Pancreas (tissue), 10 donors: ENCODE results near the gene ZBTB37. TPM values are rescaled to one million over a fixed set of nuclear protein-coding genes. Genes with fewer than 3 reads are reported as not detected.

Experiments
- ATAC-seq, 4 donors: fragments of 200-7000 bp; cut with Tn5 transposase; one replicate each; pipeline versions ENCODE4 v1.8.0 to v1.9.1; 2020; ENCODE audit warnings: mild to moderate bottlenecking in 4 of 4, moderate library complexity in 4 of 4
- DNase-seq, 6 donors: peaks; one replicate each; pipeline ENCODE4 v3.0.0-alpha.2; 2020
- FAIRE-seq: peaks from 2 replicates; lab custom pipeline; 2012; peaks lifted over from hg19 to GRCh38; lab: Jason Lieb, UNC
- H3K27ac ChIP-seq, 4 donors: fragments of 200-600 bp; sonication (generic); 1 replicate in 3 of 4; 2 replicates in 1 of 4; pipeline versions ENCODE4 v1.5.0 to v1.8.0; 2020
- H3K27me3 ChIP-seq, 4 donors: fragments of 200-600 bp; one replicate each; pipeline ENCODE4 v1.8.0; 2021
- H3K36me3 ChIP-seq, 3 donors: fragments of 200-600 bp; sonication (generic) in 1 of 3; one replicate each; pipeline versions ENCODE4 v1.5.0 to v1.8.0; 2020 to 2021
- H3K4me1 ChIP-seq, 3 donors: fragments of 200-600 bp; one replicate each; pipeline ENCODE4 v1.8.0; 2021
- H3K4me3 ChIP-seq, 4 donors: fragments of 200-600 bp; sonication (generic) in 2 of 4; one replicate each; pipeline versions ENCODE4 v1.5.0 to v1.8.0; 2020 to 2021
- H3K9me3 ChIP-seq, 4 donors: fragments of 200-600 bp; one replicate each; pipeline ENCODE4 v1.8.0; 2021
- CTCF ChIP-seq, 4 donors: fragments of 200-600 bp; sonication (generic) in 3 of 4; IDR thresholded peaks; one replicate each; pipeline versions ENCODE4 v1.5.0 to v1.8.0; 2021; ENCODE audit warnings: antibody characterized with exemption in 4 of 4
- WGBS, 2 donors: extraction: QIAGEN DNeasy Blood & Tissue Kit; methylation state at CpG; one replicate each; pipeline ENCODE4 v1.1.7; 2013; 5-methylcytosine and 5-hydroxymethylcytosine counted together
- intact Hi-C, 3 donors: fragments of 100-400 bp; cut with DNase I; formaldehyde crosslinking; loops; one replicate each; pipeline versions ENCODE4 v1.11.1 to v1.14.2; 2022
- polyA plus RNA-seq, 2 donors: library from polyadenylated mRNA; stranded (reverse); fragments of 200-250 nt; gene quantifications; one replicate each; pipeline ENCODE4 v1.2.3, GENCODE V29; 2013
- total RNA-seq, 6 donors: library from RNA; stranded (reverse); fragmentation: NEBNext Ultra II Directional in 4 of 6; extraction: Animal tissue kit (Norgen Biotek cat#: 25700) in 4 of 6; gene quantifications; one replicate each; pipeline versions ENCODE4 v1.2.1 to v1.2.4, GENCODE V29; 2021 to 2023
- donor health status: healthy with polysubstance abuse.
- donor health status: DM: no; HTN: no; CAD: no; lungs with moderate emphysema.
- donor health status: DM: no; HTN: no; CAD: no.
- donor health status: control.
- donor health status: control.
- donor health status: Bipolar disorder and iron deficiency.
- donor health status: DM: yes; HTN: yes; CAD: no.
- donor health status: DM: no; HTN: no; CAD: no.
- donor health status: DM: no; HTN: no; CAD: no.
- donor health status: DM: yes; HTN: yes; CAD: no.

Gene ZBTB37
- total and polyA plus RNA-seq, 8 donors: 1.2 to 7.0 (median 3.9) TPM

- no peak for ATAC-seq
- TF ChIP-seq CTCF (IDR thresholded peaks at IDR 0.05): no peak
- no peak for FAIRE-seq
These were observed 3.9 kb upstream of the ZBTB37 start for GRCh38 chr1:173864179-173864867.

GRCh38 chr1:173865468-173866164 lies 2.6 kb upstream of the ZBTB37 start:
- no peak for ATAC-seq
- Histone ChIP-seq H3K4me1 (peaks cover 10 to 29% (median 26%) of the 10 kb centered on the region in 3 donors), H3K4me3 (peak overlapping the region in 3 of 4 donors; percentile 59 to 78 (median 70)), H3K27ac (no peak overlapping the region), H3K9me3 (no peaks in the 10 kb centered on the region), H3K27me3 (no peaks in the 10 kb centered on the region), H3K36me3 (peaks cover 0 to 40% (median 29%) of the 10 kb centered on the region in 3 donors)
- intact Hi-C loops: no loop called here
- DNase-seq: no peak
- 14 to 16% methylated on average over 4 of the region's 4 CpGs for WGBS, 2 donors
- TF ChIP-seq CTCF (IDR thresholded peaks at IDR 0.05): no peak
- FAIRE-seq: no peak

More at GRCh38 chr1:173864179-173864867, 3.9 kb upstream of the ZBTB37 start:
- Histone ChIP-seq H3K36me3 (peaks cover 0 to 43% (median 29%) of the 10 kb centered on the region in 3 donors), H3K4me1 (peaks cover 10 to 16% (median 14%) of the 10 kb centered on the region in 3 donors), H3K9me3 (no peaks in the 10 kb centered on the region), H3K27ac (no peak overlapping the region), H3K27me3 (no peaks in the 10 kb centered on the region), H3K4me3 (peak overlapping the region in 2 of 4 donors; percentile 59 to 70)
- DNase-seq: no peak
- intact Hi-C loops: no loop called here
- WGBS, 2 donors: 79 to 81% methylated on average over 5 of the region's 5 CpGs

GRCh38 chr1:173866413-173867115 lies 1.6 kb upstream of the ZBTB37 start:
- 11 to 12% methylated on average over 2 of the region's 2 CpGs for WGBS, 2 donors
- ATAC-seq: no peak
- peaks cover 10 to 30% (median 27%) of the 10 kb centered on the region in 3 donors for H3K4me1 ChIP-seq

GRCh38 chr1:173867141-173867752 lies 933 bp upstream of the ZBTB37 start:
- Histone ChIP-seq H3K27ac (peak overlapping the region; percentile 58 to 99 (median 96)), H3K4me1 (peaks cover 10 to 30% (median 27%) of the 10 kb centered on the region in 3 donors), H3K36me3 (peaks cover 0 to 38% (median 29%) of the 10 kb centered on the region in 3 donors), H3K27me3 (no peaks in the 10 kb centered on the region), H3K9me3 (no peaks in the 10 kb centered on the region), H3K4me3 (peak overlapping the region; percentile 59 to 78 (median 65))
- 2 to 3% methylated on average over 32 of the region's 32 CpGs for WGBS, 2 donors
- ATAC-seq: peak; percentile 2 to 5 (median 3)
- no peak for TF ChIP-seq CTCF (IDR thresholded peaks at IDR 0.05)
- peak in 2 of 6 donors; percentile 48 to 57 for DNase-seq
- intact Hi-C loops: no loop called here
- no peak for FAIRE-seq

More at GRCh38 chr1:173866413-173867115, 1.6 kb upstream of the ZBTB37 start:
- intact Hi-C loops: no loop called here
- Histone ChIP-seq H3K27ac (peak overlapping the region in 3 of 4 donors; percentile 96 to 99 (median 97)), H3K27me3 (no peaks in the 10 kb centered on the region), H3K4me3 (peak overlapping the region; percentile 59 to 78 (median 65)), H3K9me3 (no peaks in the 10 kb centered on the region), H3K36me3 (peaks cover 0 to 38% (median 29%) of the 10 kb centered on the region in 3 donors)
- no peak for DNase-seq
- no peak for FAIRE-seq
- no peak for TF ChIP-seq CTCF (IDR thresholded peaks at IDR 0.05)
